ENCODE data around the gene NLRC5. TPM values are rescaled to one million over a fixed set of nuclear protein-coding genes. Genes with fewer than 3 reads are reported as not detected.
"Not testable (repeated sequence)": the region's sequence is repeated elsewhere in the genome, so short reads cannot be mapped to it uniquely, and the experiment has no call there.

NLRC5 gene
- total RNA-seq, 1 donor from 2014 or later: not detected

- no peak for DNase-seq (ENCODE audit: low spot score)
- no peak for TF ChIP-seq CTCF (IDR thresholded peaks at IDR 0.05)
- no peak for TF ChIP-seq EZH2 (IDR thresholded peaks at IDR 0.05)
- TF ChIP-seq EZH2phosphoT487 (IDR thresholded peaks at IDR 0.05): no peak
- no peak overlapping the region for H3K9ac ChIP-seq
These were observed 109.0 kb downstream of the NLRC5 start for GRCh38 chr16:57098188-57098841.

DNA sequence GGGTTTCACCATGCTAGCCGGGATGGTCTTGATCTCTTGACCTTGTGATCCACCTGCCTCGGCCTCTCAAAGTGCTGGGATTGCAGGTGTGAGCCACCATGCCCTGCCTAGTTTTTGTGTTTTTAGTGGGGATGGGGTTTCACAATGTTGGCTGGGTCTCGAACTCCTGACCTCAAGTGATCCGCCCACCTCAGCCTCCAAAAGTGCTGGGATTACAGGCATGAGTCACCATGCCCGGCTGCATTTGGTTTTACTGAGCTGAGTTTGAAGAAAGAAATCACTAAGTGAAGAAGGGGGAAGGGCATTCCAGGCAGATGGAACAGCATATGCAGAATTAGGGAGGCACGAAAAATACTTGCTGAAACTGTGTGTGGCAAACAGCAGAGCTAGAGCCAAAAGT, 110.6 kb downstream of the NLRC5 start:
- H2AFZ ChIP-seq (replicated peaks); H3K4me3 Mint-ChIP-seq: not testable (repeated sequence)

More at GRCh38 chr16:57098188-57098841, 109.0 kb downstream of the NLRC5 start:
- Mint-ChIP-seq H3K4me1 (peaks cover 34% of the 10 kb centered on the region), H3K36me3 (peaks cover 2% of the 10 kb centered on the region), H3K9me3 (no peaks in the 10 kb centered on the region), H3K27ac (peak overlapping the region; percentile 3), H3K27me3 (ENCODE audit: insufficient read depth, low read depth) (peaks cover 8% of the 10 kb centered on the region), H3K4me3 (no peak overlapping the region)
- H3K4me1 ChIP-seq: peaks cover 10% of the 10 kb centered on the region
- H3K9me3 ChIP-seq (ENCODE audit: low read depth): no peaks in the 10 kb centered on the region
- H3K27me3 ChIP-seq: peaks cover 12% of the 10 kb centered on the region
- H3K4me2 ChIP-seq: no peak overlapping the region
- H3K27ac ChIP-seq: no peak overlapping the region
- H3F3A ChIP-seq (ENCODE audit: low read depth): no peaks in the 10 kb centered on the region
- H3K79me2 ChIP-seq (ENCODE audit: low read depth): no peaks in the 10 kb centered on the region
- no peaks in the 10 kb centered on the region for H4K20me1 ChIP-seq (ENCODE audit: low read depth)
- no peak overlapping the region for H2AFZ ChIP-seq (replicated peaks)
- no peaks in the 10 kb centered on the region for H3K36me3 ChIP-seq
- no peak overlapping the region for H3K4me3 ChIP-seq

GRCh38 chr16:57100445-57100844, 111.1 kb downstream of the NLRC5 start:
- Histone ChIP-seq H3K4me2 (no peak overlapping the region), H3F3A (ENCODE audit: low read depth) (no peaks in the 10 kb centered on the region), H4K20me1 (ENCODE audit: low read depth) (no peaks in the 10 kb centered on the region), H3K4me3 (no peak overlapping the region), H3K9ac (no peak overlapping the region), H3K36me3 (no peaks in the 10 kb centered on the region), H3K9me3 (ENCODE audit: low read depth) (no peaks in the 10 kb centered on the region), H3K27me3 (no peaks in the 10 kb centered on the region), H3K4me1 (peaks cover 14% of the 10 kb centered on the region), H3K79me2 (ENCODE audit: low read depth) (no peaks in the 10 kb centered on the region), H3K27ac (no peak overlapping the region), H2AFZ (replicated peaks) (no peak overlapping the region)
- DNase-seq (ENCODE audit: low spot score): no peak
- H3K9me3 Mint-ChIP-seq: no peaks in the 10 kb centered on the region
- TF ChIP-seq CTCF (IDR thresholded peaks at IDR 0.05): no peak
- no peak for TF ChIP-seq EZH2phosphoT487 (IDR thresholded peaks at IDR 0.05)
- no peak for TF ChIP-seq EZH2 (IDR thresholded peaks at IDR 0.05)
- H3K36me3 Mint-ChIP-seq: peaks cover 2% of the 10 kb centered on the region
- peaks cover 4% of the 10 kb centered on the region for H3K27me3 Mint-ChIP-seq (ENCODE audit: insufficient read depth, low read depth)
- H3K27ac Mint-ChIP-seq: no peak overlapping the region
- no peak overlapping the region for H3K4me3 Mint-ChIP-seq
- peaks cover 37% of the 10 kb centered on the region for H3K4me1 Mint-ChIP-seq

More for the DNA sequence above, 110.6 kb downstream of the NLRC5 start:
- not testable (repeated sequence) for H3K4me2 ChIP-seq; H3K36me3 ChIP-seq; H3K27ac Mint-ChIP-seq; H3K36me3 Mint-ChIP-seq; H4K20me1 ChIP-seq (ENCODE audit: low read depth); H3K9me3 ChIP-seq (ENCODE audit: low read depth); H3K9me3 Mint-ChIP-seq; H3K27me3 ChIP-seq; H3F3A ChIP-seq (ENCODE audit: low read depth); H3K27ac ChIP-seq; H3K79me2 ChIP-seq (ENCODE audit: low read depth); H3K9ac ChIP-seq; H3K27me3 Mint-ChIP-seq (ENCODE audit: insufficient read depth, low read depth); H3K4me3 ChIP-seq; DNase-seq (ENCODE audit: low spot score)
- H3K4me1 ChIP-seq: peaks cover 14% of the 10 kb centered on the region
- H3K4me1 Mint-ChIP-seq: peaks cover 36% of the 10 kb centered on the region

Data from neural progenitor cell (in vitro differentiated cells).